Subcutaneous adipose tissue (tissue), 4 donors: ENCODE measurements around the gene TM9SF2. TPM values are rescaled to one million over a fixed set of nuclear protein-coding genes. Genes with fewer than 3 reads are reported as not detected.

Source experiments
- CTCF ChIP-seq: fragments of 450-650 bp; IDR thresholded peaks from one replicate; pipeline ENCODE4 v1.5.1; 2016; ENCODE audit warnings: low read depth, mild to moderate bottlenecking, control low read depth, antibody characterized with exemption, moderate library complexity
- total RNA-seq, 4 donors: library from RNA; depleted of rRNA; stranded (reverse); fragments of >200 nt; gene quantifications; one replicate each; pipeline ENCODE4 v1.1.0, GENCODE V29; 2016

Gene TM9SF2
- total RNA-seq, 4 donors from 2014 or later = 63.7 to 130 (median 105) TPM

GRCh38 chr13:99556867-99557443, 55.7 kb downstream of the TM9SF2 start:
- TF ChIP-seq CTCF = no peak

GRCh38 chr13:99558570-99559180, 57.4 kb downstream of the TM9SF2 start:
- no peak for TF ChIP-seq CTCF

- TF ChIP-seq CTCF = no peak
Measured at GRCh38 chr13:99559560-99559959, 58.3 kb downstream of the TM9SF2 start.

GRCh38 chr13:99563404-99563803, 62.1 kb downstream of the TM9SF2 start:
- TF ChIP-seq CTCF = no peak

GRCh38 chr13:99564386-99564785, 63.1 kb downstream of the TM9SF2 start:
- no peak for TF ChIP-seq CTCF

- TF ChIP-seq CTCF = no peak
Measured at GRCh38 chr13:99565478-99566124, 64.3 kb downstream of the TM9SF2 start.
